OCI-LY1 (cell line): ENCODE data around the gene NLRC4.

Source experiments
- EZH2 ChIP-seq: fragments of 200-600 bp; sonication (generic), shearing (Covaris generic); IDR thresholded peaks from 2 replicates; pipeline ENCODE4 v1.8.0; 2017; ENCODE audit warnings: borderline replicate concordance, mixed run types, mild to moderate bottlenecking, antibody characterized with exemption, low read length, moderate library complexity, mixed read lengths
- TF ChIP-seq, protein P1 (sequence below): fragments of 200-600 bp; sonication (generic), shearing (Covaris generic); IDR thresholded peaks from 2 replicates; pipeline ENCODE4 v1.5.1; 2017; ENCODE audit warnings: mild to moderate bottlenecking, antibody characterized with exemption, low read length, moderate library complexity, mixed read lengths

DNA sequence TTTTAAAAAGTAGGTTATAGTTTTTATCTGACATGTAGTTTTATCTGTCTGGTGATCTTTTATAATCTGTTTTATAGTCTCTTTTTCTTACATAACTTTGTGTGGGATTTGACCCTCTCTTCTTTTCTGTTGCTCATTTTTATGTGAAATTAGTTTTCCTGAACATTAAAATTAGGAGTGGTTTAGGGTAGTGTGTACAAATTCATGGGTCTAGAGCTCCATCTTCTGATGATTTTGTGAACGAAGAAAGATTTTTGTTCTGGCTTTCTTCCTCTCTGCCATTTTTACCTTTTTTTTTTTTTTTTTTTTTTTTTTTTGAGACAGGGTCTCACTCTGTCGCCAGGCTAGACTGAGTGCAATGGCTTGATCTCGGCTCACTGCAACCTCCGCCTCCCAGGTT lies 52.4 kb downstream of the NLRC4 start:
- TF ChIP-seq, protein P1, sequence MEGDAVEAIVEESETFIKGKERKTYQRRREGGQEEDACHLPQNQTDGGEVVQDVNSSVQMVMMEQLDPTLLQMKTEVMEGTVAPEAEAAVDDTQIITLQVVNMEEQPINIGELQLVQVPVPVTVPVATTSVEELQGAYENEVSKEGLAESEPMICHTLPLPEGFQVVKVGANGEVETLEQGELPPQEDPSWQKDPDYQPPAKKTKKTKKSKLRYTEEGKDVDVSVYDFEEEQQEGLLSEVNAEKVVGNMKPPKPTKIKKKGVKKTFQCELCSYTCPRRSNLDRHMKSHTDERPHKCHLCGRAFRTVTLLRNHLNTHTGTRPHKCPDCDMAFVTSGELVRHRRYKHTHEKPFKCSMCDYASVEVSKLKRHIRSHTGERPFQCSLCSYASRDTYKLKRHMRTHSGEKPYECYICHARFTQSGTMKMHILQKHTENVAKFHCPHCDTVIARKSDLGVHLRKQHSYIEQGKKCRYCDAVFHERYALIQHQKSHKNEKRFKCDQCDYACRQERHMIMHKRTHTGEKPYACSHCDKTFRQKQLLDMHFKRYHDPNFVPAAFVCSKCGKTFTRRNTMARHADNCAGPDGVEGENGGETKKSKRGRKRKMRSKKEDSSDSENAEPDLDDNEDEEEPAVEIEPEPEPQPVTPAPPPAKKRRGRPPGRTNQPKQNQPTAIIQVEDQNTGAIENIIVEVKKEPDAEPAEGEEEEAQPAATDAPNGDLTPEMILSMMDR = peak; percentile 28; the same call in 1 of the 2 replicates
- no peak for TF ChIP-seq EZH2
